Measurements from ENCODE around the gene NPBWR2.

The NPBWR2 gene

DNA sequence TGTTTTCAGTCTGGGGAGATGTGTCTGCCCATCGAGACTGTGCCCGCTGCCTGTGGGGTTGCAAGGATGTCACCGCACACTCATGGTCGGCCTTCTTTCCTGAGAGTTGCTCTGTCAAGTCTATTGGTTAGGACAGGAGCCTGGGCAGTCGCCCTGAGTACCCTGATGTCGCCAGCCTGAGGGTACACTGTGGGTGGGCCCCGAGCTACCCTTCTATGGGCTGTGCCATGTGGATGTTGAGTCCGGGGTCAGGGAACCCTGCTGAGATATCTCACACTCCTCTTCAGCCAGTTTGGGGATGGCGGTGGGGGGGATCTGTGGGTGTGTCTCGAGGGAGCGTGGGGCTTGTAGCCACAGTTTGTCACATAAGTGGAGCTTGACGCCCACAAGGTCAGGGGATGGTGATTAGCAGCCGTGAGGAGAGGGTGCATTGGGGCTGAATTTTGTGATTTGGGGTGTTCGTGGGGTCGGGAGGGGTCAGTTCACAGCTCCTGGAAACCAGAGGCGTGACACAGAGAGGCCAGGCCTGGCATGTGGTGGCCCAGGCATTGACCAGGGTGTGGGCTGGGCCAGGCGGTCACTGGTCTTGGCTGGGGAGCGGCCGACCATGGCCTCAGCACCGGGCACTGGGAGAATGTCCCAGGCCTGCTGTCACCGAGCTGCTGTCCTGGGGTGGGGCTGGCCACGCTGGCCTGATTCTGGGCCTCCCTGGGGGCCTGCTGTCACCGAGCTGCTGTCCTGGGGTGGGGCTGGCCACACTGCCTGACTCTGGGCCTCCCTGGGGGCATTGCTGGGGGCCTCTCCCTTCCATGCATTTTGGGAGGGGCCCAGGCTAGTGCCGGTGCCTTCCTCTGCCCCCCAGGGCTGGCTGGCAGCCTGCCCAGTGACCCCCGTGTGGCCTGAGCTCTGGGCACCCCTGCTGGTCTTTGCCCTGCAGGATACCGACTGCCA, 1.6 kb upstream of the NPBWR2 start:
- TF ChIP-seq SIN3A (IDR thresholded peaks at IDR 0.05; ENCODE audit: borderline replicate concordance, insufficient read depth, low read length) (no peak), POLR2AphosphoS5 (IDR thresholded peaks at IDR 0.05; ENCODE audit: low read depth, low read length) (no peak), TAF1 (IDR thresholded peaks at IDR 0.05; ENCODE audit: borderline replicate concordance, insufficient read depth, low read length) (no peak), FOXP2 (optimal IDR thresholded peaks at IDR 0.05; ENCODE audit: borderline replicate concordance, extremely low read depth, extremely low read length, insufficient read depth) (no peak), REST (IDR thresholded peaks at IDR 0.05; ENCODE audit: insufficient read depth in 1 of 2, low read depth in 2 of 2, low read length in 2 of 2) (no peak)

GRCh38 chr20:64107736-64108457, 532 bp upstream of the NPBWR2 start:
- TF ChIP-seq SIN3A (IDR thresholded peaks at IDR 0.05; ENCODE audit: borderline replicate concordance, insufficient read depth, low read length) (no peak), POLR2AphosphoS5 (IDR thresholded peaks at IDR 0.05; ENCODE audit: low read depth, low read length) (no peak), FOXP2 (optimal IDR thresholded peaks at IDR 0.05; ENCODE audit: borderline replicate concordance, extremely low read depth, extremely low read length, insufficient read depth) (no peak), TAF1 (IDR thresholded peaks at IDR 0.05; ENCODE audit: borderline replicate concordance, insufficient read depth, low read length) (no peak), REST (IDR thresholded peaks at IDR 0.05; ENCODE audit: insufficient read depth in 1 of 2, low read depth in 2 of 2, low read length in 2 of 2) (no peak)

- TF ChIP-seq FOXP2 (optimal IDR thresholded peaks at IDR 0.05; ENCODE audit: borderline replicate concordance, extremely low read depth, extremely low read length, insufficient read depth) (no peak), REST (IDR thresholded peaks at IDR 0.05; ENCODE audit: insufficient read depth in 1 of 2, low read depth in 2 of 2, low read length in 2 of 2) (no peak), TAF1 (IDR thresholded peaks at IDR 0.05; ENCODE audit: borderline replicate concordance, insufficient read depth, low read length) (no peak), SIN3A (IDR thresholded peaks at IDR 0.05; ENCODE audit: borderline replicate concordance, insufficient read depth, low read length) (no peak), POLR2AphosphoS5 (IDR thresholded peaks at IDR 0.05; ENCODE audit: low read depth, low read length) (no peak)
Measured at GRCh38 chr20:64106435-64106961, 867 bp downstream of the NPBWR2 start.

DNA sequence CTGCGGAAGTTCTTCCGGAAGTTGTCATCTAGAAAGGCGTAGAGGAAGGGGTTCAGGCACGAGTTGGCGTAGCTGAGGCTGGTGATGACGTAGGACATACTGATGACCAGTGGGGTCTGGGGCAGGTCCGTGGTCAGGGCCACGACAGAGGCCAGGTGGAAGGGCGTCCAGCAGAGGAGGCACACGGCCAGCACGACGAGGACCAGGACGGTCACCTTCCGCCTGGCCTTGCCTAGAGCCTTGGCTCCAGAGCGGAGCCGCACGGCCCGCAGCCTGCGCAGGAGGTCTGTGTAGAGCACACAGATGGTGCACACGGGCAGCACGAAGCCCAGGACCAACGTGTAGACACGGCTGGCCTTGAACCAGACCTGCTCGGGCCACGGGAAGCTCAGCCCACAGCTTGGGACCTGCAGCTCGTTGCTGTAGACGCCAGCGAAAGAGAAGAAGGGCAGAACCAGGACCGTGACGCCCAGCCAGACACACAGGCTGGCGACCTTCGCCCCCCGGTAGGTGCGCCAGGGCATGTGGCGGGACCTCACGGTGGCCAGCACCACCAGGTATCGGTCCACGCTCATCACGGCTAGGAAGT, 1.4 kb downstream of the NPBWR2 start:
- TF ChIP-seq POLR2AphosphoS5 (IDR thresholded peaks at IDR 0.05; ENCODE audit: low read depth, low read length) (no peak), SIN3A (IDR thresholded peaks at IDR 0.05; ENCODE audit: borderline replicate concordance, insufficient read depth, low read length) (no peak), REST (IDR thresholded peaks at IDR 0.05; ENCODE audit: insufficient read depth in 1 of 2, low read depth in 2 of 2, low read length in 2 of 2) (no peak), FOXP2 (optimal IDR thresholded peaks at IDR 0.05; ENCODE audit: borderline replicate concordance, extremely low read depth, extremely low read length, insufficient read depth) (no peak), TAF1 (IDR thresholded peaks at IDR 0.05; ENCODE audit: borderline replicate concordance, insufficient read depth, low read length) (no peak)
